OCI-LY1 (cell line): ENCODE measurements around the gene CFAP77.

Experiments used
- EZH2 ChIP-seq: fragments of 200-600 bp; sonication (generic), shearing (Covaris generic); IDR thresholded peaks from 2 replicates; pipeline ENCODE4 v1.8.0; 2017; ENCODE audit warnings: borderline replicate concordance, mixed run types, mild to moderate bottlenecking, antibody characterized with exemption, low read length, moderate library complexity, mixed read lengths
- TF ChIP-seq, protein P1 (sequence below): fragments of 200-600 bp; sonication (generic), shearing (Covaris generic); IDR thresholded peaks from 2 replicates; pipeline ENCODE4 v1.5.1; 2017; ENCODE audit warnings: mild to moderate bottlenecking, antibody characterized with exemption, low read length, moderate library complexity, mixed read lengths

DNA sequence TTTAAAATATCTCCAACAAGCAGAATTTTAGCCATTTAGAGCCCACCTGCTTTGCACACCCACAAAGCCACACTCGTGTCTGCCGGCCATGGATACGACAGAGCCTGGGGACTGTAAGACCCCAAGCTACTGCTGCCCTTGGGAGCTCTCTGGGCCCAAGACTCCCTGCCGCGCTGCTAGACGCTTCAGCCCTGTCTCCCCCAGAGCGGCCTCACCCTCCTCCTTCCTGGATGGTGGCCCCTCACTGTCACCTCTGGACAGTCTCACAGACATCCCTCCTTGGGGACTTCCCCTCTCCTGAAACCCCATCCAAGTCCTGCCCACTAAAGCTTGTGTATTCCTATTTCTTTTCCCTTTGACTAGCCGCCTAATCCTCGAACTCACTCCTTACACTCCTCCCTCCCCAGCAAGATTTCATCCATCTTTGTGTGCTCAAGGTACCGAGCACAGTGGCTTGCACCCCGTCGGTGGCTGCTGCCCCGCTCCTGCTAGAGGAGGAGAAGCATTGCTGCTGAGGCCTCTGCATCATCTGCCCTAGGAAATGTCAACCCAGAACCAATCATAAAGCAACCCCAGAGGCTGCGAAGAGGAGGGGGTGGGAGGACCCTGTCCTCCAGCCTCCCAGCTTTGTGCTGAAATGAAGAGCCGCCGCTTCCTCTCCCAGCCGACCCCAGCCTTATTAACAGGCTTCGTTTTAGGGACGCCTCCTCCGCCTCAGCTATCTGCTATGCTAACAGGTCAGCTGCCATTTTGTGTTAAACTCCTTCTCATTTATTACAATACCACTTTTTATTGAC is 71.2 kb downstream of the CFAP77 start:
- TF ChIP-seq, protein P1, sequence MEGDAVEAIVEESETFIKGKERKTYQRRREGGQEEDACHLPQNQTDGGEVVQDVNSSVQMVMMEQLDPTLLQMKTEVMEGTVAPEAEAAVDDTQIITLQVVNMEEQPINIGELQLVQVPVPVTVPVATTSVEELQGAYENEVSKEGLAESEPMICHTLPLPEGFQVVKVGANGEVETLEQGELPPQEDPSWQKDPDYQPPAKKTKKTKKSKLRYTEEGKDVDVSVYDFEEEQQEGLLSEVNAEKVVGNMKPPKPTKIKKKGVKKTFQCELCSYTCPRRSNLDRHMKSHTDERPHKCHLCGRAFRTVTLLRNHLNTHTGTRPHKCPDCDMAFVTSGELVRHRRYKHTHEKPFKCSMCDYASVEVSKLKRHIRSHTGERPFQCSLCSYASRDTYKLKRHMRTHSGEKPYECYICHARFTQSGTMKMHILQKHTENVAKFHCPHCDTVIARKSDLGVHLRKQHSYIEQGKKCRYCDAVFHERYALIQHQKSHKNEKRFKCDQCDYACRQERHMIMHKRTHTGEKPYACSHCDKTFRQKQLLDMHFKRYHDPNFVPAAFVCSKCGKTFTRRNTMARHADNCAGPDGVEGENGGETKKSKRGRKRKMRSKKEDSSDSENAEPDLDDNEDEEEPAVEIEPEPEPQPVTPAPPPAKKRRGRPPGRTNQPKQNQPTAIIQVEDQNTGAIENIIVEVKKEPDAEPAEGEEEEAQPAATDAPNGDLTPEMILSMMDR: no peak
- no peak for TF ChIP-seq EZH2
